Uterus (tissue), 4 donors: ENCODE results near the gene ENPEP. TPM values are rescaled to one million over a fixed set of nuclear protein-coding genes. Genes with fewer than 3 reads are reported as not detected.

Experiments
- DNase-seq, 2 donors: peaks; one replicate each; pipeline ENCODE4 v3.0.0-alpha.2; 2019 to 2020
- H3K27ac ChIP-seq, 2 donors: fragments of 200-600 bp; sonication (generic); 1 replicate in 1 of 2; 2 replicates in 1 of 2; pipeline ENCODE4 v1.5.1; 2016 to 2018
- H3K27me3 ChIP-seq, 2 donors: fragments of 200-600 bp; sonication (generic); one replicate each; pipeline ENCODE4 v1.5.1; 2018 to 2019; ENCODE audit warnings: control low read depth in 1 of 2
- H3K36me3 ChIP-seq, 2 donors: fragments of 200-600 bp; sonication (generic); one replicate each; pipeline ENCODE4 v1.5.1; 2019; ENCODE audit warnings: control low read depth in 1 of 2
- H3K4me1 ChIP-seq, 2 donors: fragments of 200-600 bp; sonication (generic); one replicate each; pipeline ENCODE4 v1.5.1; 2018 to 2019; ENCODE audit warnings: control low read depth in 1 of 2
- H3K4me3 ChIP-seq, 2 donors: fragments of 200-600 bp; sonication (generic); 1 replicate in 1 of 2; 2 replicates in 1 of 2; pipeline ENCODE4 v1.5.1; 2018 to 2019; ENCODE audit warnings: mild to moderate bottlenecking in 1 of 2
- H3K9me3 ChIP-seq, 2 donors: fragments of 200-600 bp; sonication (generic); one replicate each; pipeline ENCODE4 v1.5.1; 2019; ENCODE audit warnings: control low read depth in 1 of 2
- CTCF ChIP-seq, 4 experiments: fragments of 200-600 bp in 2 of 4; fragments of 450-650 bp in 2 of 4; sonication (generic) in 2 of 4; IDR thresholded peaks; one replicate each; pipeline ENCODE4 v1.5.1; 2016 to 2019; ENCODE audit warnings: antibody characterized with exemption in 4 of 4, mild to moderate bottlenecking in 2 of 4, moderate library complexity in 1 of 4
- POLR2A ChIP-seq, 2 donors: fragments of 450-650 bp; IDR thresholded peaks; one replicate each; pipeline ENCODE4 v1.6.1; 2016; ENCODE audit warnings: antibody characterized with exemption in 2 of 2, mild to moderate bottlenecking in 1 of 2, moderate library complexity in 1 of 2
- intact Hi-C: fragments of 100-400 bp; cut with DNase I; formaldehyde crosslinking; loops from one replicate; pipeline ENCODE4 v1.15.1; 2023; ENCODE audit warnings: low total_unique reads
- total RNA-seq, 4 donors: library from RNA; depleted of rRNA in 3 of 4; stranded (reverse); fragments of >200 nt in 3 of 4; gene quantifications; one replicate each; pipeline versions ENCODE4 v1.1.0 to v1.2.4, GENCODE V29; 2014 to 2023
- donor health status: DM: yes; HTN: yes; CAD: no.

The ENPEP gene
- total RNA-seq, 4 donors from 2014 or later: 5.9 to 43.3 (median 14.1) TPM

GRCh38 chr4:110533590-110533910, 57.6 kb downstream of the ENPEP start:
- H3K27me3 ChIP-seq: no peaks in the 10 kb centered on the region
- no peak overlapping the region for H3K27ac ChIP-seq
- H3K4me3 ChIP-seq: no peak overlapping the region
- intact Hi-C loops: no loop called here
- no peaks in the 10 kb centered on the region for H3K9me3 ChIP-seq
- no peak for DNase-seq
- no peaks in the 10 kb centered on the region for H3K4me1 ChIP-seq
- TF ChIP-seq POLR2A (IDR thresholded peaks at IDR 0.05) (no peak), CTCF (IDR thresholded peaks at IDR 0.05) (no peak)
- H3K36me3 ChIP-seq: no peaks in the 10 kb centered on the region

- Histone ChIP-seq H3K27me3 (no peaks in the 10 kb centered on the region), H3K9me3 (no peaks in the 10 kb centered on the region), H3K36me3 (no peaks in the 10 kb centered on the region), H3K4me1 (no peaks in the 10 kb centered on the region), H3K27ac (no peak overlapping the region), H3K4me3 (no peak overlapping the region)
- no peak for TF ChIP-seq CTCF (IDR thresholded peaks at IDR 0.05)
- TF ChIP-seq POLR2A (IDR thresholded peaks at IDR 0.05): no peak
- intact Hi-C loops: no loop called here
- DNase-seq: no peak
These were observed 58.0 kb downstream of the ENPEP start for GRCh38 chr4:110533940-110534339.

- intact Hi-C loops: no loop called here
- Histone ChIP-seq H3K4me1 (peaks cover 0 to 4% of the 10 kb centered on the region in 2 donors), H3K9me3 (no peaks in the 10 kb centered on the region), H3K4me3 (no peak overlapping the region), H3K36me3 (no peaks in the 10 kb centered on the region), H3K27ac (no peak overlapping the region), H3K27me3 (no peaks in the 10 kb centered on the region)
- no peak for DNase-seq
- TF ChIP-seq CTCF (IDR thresholded peaks at IDR 0.05) (no peak), POLR2A (IDR thresholded peaks at IDR 0.05) (no peak)
These were observed 64.6 kb downstream of the ENPEP start for GRCh38 chr4:110540581-110540980.

- no peak for DNase-seq
- no peak overlapping the region for H3K4me3 ChIP-seq
- H3K4me1 ChIP-seq: peaks cover 0 to 4% of the 10 kb centered on the region in 2 donors
- no peak overlapping the region for H3K27ac ChIP-seq
- TF ChIP-seq POLR2A (IDR thresholded peaks at IDR 0.05) (no peak), CTCF (IDR thresholded peaks at IDR 0.05) (no peak)
- intact Hi-C loops: no loop called here
- H3K27me3 ChIP-seq: no peaks in the 10 kb centered on the region
- H3K36me3 ChIP-seq: no peaks in the 10 kb centered on the region
- no peaks in the 10 kb centered on the region for H3K9me3 ChIP-seq
These were observed 65.1 kb downstream of the ENPEP start for GRCh38 chr4:110540982-110541451.

- Histone ChIP-seq H3K36me3 (peaks cover 0 to 2% of the 10 kb centered on the region in 2 donors), H3K9me3 (no peaks in the 10 kb centered on the region), H3K27ac (no peak overlapping the region), H3K4me3 (no peak overlapping the region), H3K4me1 (peaks cover 0 to 4% of the 10 kb centered on the region in 2 donors), H3K27me3 (no peaks in the 10 kb centered on the region)
- DNase-seq: no peak
- no peak for TF ChIP-seq POLR2A (IDR thresholded peaks at IDR 0.05)
- no peak for TF ChIP-seq CTCF (IDR thresholded peaks at IDR 0.05)
- intact Hi-C loops: no loop called here
These were observed 67.6 kb downstream of the ENPEP start for GRCh38 chr4:110543577-110543976.
